Midbrain (tissue), 1 donor: ENCODE results near the gene RNF10.
"Not testable (repeated sequence)": the region's sequence is repeated elsewhere in the genome, so short reads cannot be mapped to it uniquely, and the experiment has no call there.

Experiments used
- DNase-seq: peaks from one replicate; lab custom pipeline; 2025; lab: John Stamatoyannopoulos, UW

RNF10 gene

GRCh38 chr12:120580787-120581723, 46.9 kb downstream of the RNF10 start, which contains the start of gene POP5:
POP5 (minus strand) TSS chr12:120581402; CDS start chr12:120581362, 40 bp downstream.
- peak; percentile 99 for DNase-seq

GRCh38 chr12:120581998-120582397, 47.8 kb downstream of the RNF10 start:
- no peak for DNase-seq

GRCh38 chr12:120583478-120584030, 49.4 kb downstream of the RNF10 start:
- peak; percentile 62 for DNase-seq

GRCh38 chr12:120584343-120585149, 50.4 kb downstream of the RNF10 start:
- DNase-seq, result peak; percentile 48

GRCh38 chr12:120586206-120586605, 52.0 kb downstream of the RNF10 start:
- DNase-seq, result no peak

GRCh38 chr12:120586860-120587259, 52.7 kb downstream of the RNF10 start:
- no peak for DNase-seq

- no peak for DNase-seq
Observed at GRCh38 chr12:120588371-120588770, 54.2 kb downstream of the RNF10 start.

GRCh38 chr12:120588948-120589930, 55.1 kb downstream of the RNF10 start:
- DNase-seq, result no peak

- no peak for DNase-seq
Observed at GRCh38 chr12:120590741-120591407, 56.7 kb downstream of the RNF10 start.

GRCh38 chr12:120592121-120593049, 58.2 kb downstream of the RNF10 start:
- DNase-seq, result no peak

GRCh38 chr12:120596901-120597300, 62.7 kb downstream of the RNF10 start:
- no peak for DNase-seq

- no peak for DNase-seq
Observed at GRCh38 chr12:120597861-120598260, 63.7 kb downstream of the RNF10 start.

GRCh38 chr12:120598674-120599463, 64.7 kb downstream of the RNF10 start:
- no peak for DNase-seq

- DNase-seq, result no peak
Observed at GRCh38 chr12:120599672-120600552, 65.8 kb downstream of the RNF10 start.

GRCh38 chr12:120602416-120602815, 68.3 kb downstream of the RNF10 start:
- DNase-seq, result not testable (repeated sequence)

- DNase-seq, result no peak
Observed at GRCh38 chr12:120610560-120610959, 76.4 kb downstream of the RNF10 start.

GRCh38 chr12:120611534-120611933, 77.4 kb downstream of the RNF10 start:
- DNase-seq, result not testable (repeated sequence)

- no peak for DNase-seq
Observed at GRCh38 chr12:120614848-120615247, 80.7 kb downstream of the RNF10 start.
